SK-N-SH (cell line): Measurements from ENCODE around the gene MSH6. TPM values are rescaled to one million over a fixed set of nuclear protein-coding genes. Genes with fewer than 3 reads are reported as not detected.

ENCODE experiments used
- CTCF ChIA-PET: fragments of 300-600, 350-600 bp; formaldehyde crosslinking; extraction: SDS; loops from one replicate; lab custom pipeline; 2021; lab: Yijun Ruan, JAX
- POLR2A ChIA-PET: fragments of 350-600 bp; sonication (Branson Sonifier 250); formaldehyde crosslinking; extraction: SDS; loops from one replicate; lab custom pipeline; 2020; ENCODE audit warnings: antibody characterized with exemption, inconsistent platforms; lab: Yijun Ruan, JAX
- DNase-seq: peaks from one replicate; pipeline ENCODE4 v3.0.0; 2012
- H2AFZ ChIP-seq: fragments of 200-600 bp; sonication (generic); 2 replicates; pipeline ENCODE4 v1.8.1; 2016; ENCODE audit warnings: antibody characterized with exemption, mild to moderate bottlenecking, low read depth
- H3F3A ChIP-seq: fragments of 200-600 bp; sonication (generic); replicated peaks from 2 replicates; pipeline ENCODE3; 2016; ENCODE audit warnings: antibody characterized with exemption, mild to moderate bottlenecking; ENCODE audit not compliant: insufficient read depth
- H3K27ac ChIP-seq, 2 experiments: fragments of 200-500 bp in 1 of 2; fragments of 200-600 bp in 1 of 2; sonication (Bioruptor generic) in 1 of 2; sonication (generic), shearing (Covaris generic) in 1 of 2; 2 replicates each; pipeline versions ENCODE4 v1.5.1 to v1.6.1; 2014 to 2016; ENCODE audit warnings: low read depth in 2 of 2, inconsistent platforms in 1 of 2, low read length in 1 of 2, mild to moderate bottlenecking in 1 of 2, mixed read lengths in 1 of 2
- H3K27me3 ChIP-seq: fragments of 200-600 bp; sonication (generic), shearing (Covaris generic); 2 replicates; pipeline ENCODE4 v1.6.1; 2016; ENCODE audit warnings: mixed run types; ENCODE audit not compliant: insufficient read depth
- H3K36me3 ChIP-seq, 2 experiments: fragments of 200-500 bp in 1 of 2; fragments of 200-600 bp in 1 of 2; sonication (Bioruptor generic) in 1 of 2; sonication (generic) in 1 of 2; replicated peaks in 1 of 2; 2 replicates each; pipeline versions ENCODE3 to v1.5.1; 2014 to 2016; ENCODE audit warnings: low read length in 1 of 2, mild to moderate bottlenecking in 1 of 2; ENCODE audit not compliant: insufficient read depth in 2 of 2, control insufficient read depth in 1 of 2
- H3K4me1 ChIP-seq, 2 experiments: fragments of 200-500 bp in 1 of 2; fragments of 200-600 bp in 1 of 2; sonication (Bioruptor generic) in 1 of 2; sonication (generic), shearing (Covaris generic) in 1 of 2; 2 replicates each; pipeline versions ENCODE4 v1.5.1 to v1.6.1; 2014 to 2016; ENCODE audit warnings: low read depth in 1 of 2, low read length in 1 of 2, mixed run types in 1 of 2; ENCODE audit not compliant: insufficient read depth in 2 of 2, control insufficient read depth in 1 of 2
- H3K4me2 ChIP-seq: fragments of 200-600 bp; sonication (generic), shearing (Covaris generic); 2 replicates; pipeline ENCODE4 v1.6.1; 2017; ENCODE audit warnings: mixed run types
- H3K4me3 ChIP-seq, 2 experiments: fragments of 200-500 bp in 1 of 2; fragments of 200-600 bp in 1 of 2; sonication (Bioruptor generic) in 1 of 2; sonication (generic), shearing (Covaris generic) in 1 of 2; 2 replicates each; pipeline versions ENCODE4 v1.5.1 to v1.8.1; 2014 to 2016; ENCODE audit warnings: low read depth in 2 of 2, inconsistent platforms in 1 of 2, low read length in 1 of 2, mild to moderate bottlenecking in 1 of 2, mixed read lengths in 1 of 2, moderate library complexity in 1 of 2
- H3K79me2 ChIP-seq: fragments of 200-600 bp; sonication (generic); 2 replicates; pipeline ENCODE4 v1.8.1; 2017; ENCODE audit warnings: mild to moderate bottlenecking; ENCODE audit not compliant: insufficient read depth
- H3K9ac ChIP-seq: fragments of 200-600 bp; sonication (generic); 2 replicates; pipeline ENCODE4 v1.6.1; 2017; ENCODE audit warnings: mixed run types
- H3K9me2 ChIP-seq: fragments of 200-600 bp; sonication (generic); 2 replicates; pipeline ENCODE4 v1.6.1; 2017; ENCODE audit warnings: mixed run types
- H3K9me3 ChIP-seq: fragments of 200-600 bp; sonication (generic); 2 replicates; pipeline ENCODE4 v1.6.1; 2017; ENCODE audit warnings: mixed run types, mild to moderate bottlenecking, moderate library complexity
- H4K20me1 ChIP-seq: fragments of 200-600 bp; sonication (generic); 2 replicates; pipeline ENCODE4 v1.6.1; 2017; ENCODE audit warnings: mild to moderate bottlenecking, mixed run types; ENCODE audit not compliant: insufficient read depth
- ELF1 ChIP-seq: IDR thresholded peaks from 2 replicates; pipeline ENCODE4 v1.4.0; 2012
- FOSL2 ChIP-seq: IDR thresholded peaks from 2 replicates; pipeline ENCODE4 v1.4.0; 2012; ENCODE audit warnings: low read depth, mild to moderate bottlenecking, moderate library complexity, borderline replicate concordance
- MEF2A ChIP-seq: IDR thresholded peaks from 2 replicates; pipeline ENCODE4 v1.4.0; 2012; ENCODE audit warnings: low read depth, borderline replicate concordance
- MXI1 ChIP-seq: IDR thresholded peaks from 2 replicates; pipeline ENCODE4 v1.6.1; 2012; ENCODE audit warnings: mild to moderate bottlenecking, low read depth, low read length, improper control_type of control experiment
- POLR2AphosphoS5 ChIP-seq: IDR thresholded peaks from 2 replicates; pipeline ENCODE4 v1.6.1; 2012; ENCODE audit warnings: low read depth, low read length
- RCOR1 ChIP-seq: fragments of 150-350 bp; IDR thresholded peaks from 2 replicates; pipeline ENCODE4 v1.6.1; 2017; ENCODE audit warnings: antibody characterized with exemption, low read length
- SIN3A ChIP-seq: IDR thresholded peaks from 2 replicates; pipeline ENCODE4 v1.6.1; 2012; ENCODE audit warnings: low read depth, mild to moderate bottlenecking, low read length, moderate library complexity, borderline replicate concordance
- TCF12 ChIP-seq: IDR thresholded peaks from 2 replicates; pipeline ENCODE4 v1.4.0; 2012
- TEAD4 ChIP-seq: IDR thresholded peaks from 2 replicates; pipeline ENCODE4 v1.4.0; 2012; ENCODE audit warnings: mild to moderate bottlenecking, borderline replicate concordance; ENCODE audit not compliant: insufficient read depth
- USF2 ChIP-seq: fragments of 150-350 bp; IDR thresholded peaks from 2 replicates; pipeline ENCODE4 v1.6.1; 2017; ENCODE audit warnings: antibody characterized with exemption, low read length, low read depth, borderline replicate concordance
- YY1 ChIP-seq: IDR thresholded peaks from 2 replicates; pipeline ENCODE4 v1.4.0; 2012; ENCODE audit warnings: low read depth, mild to moderate bottlenecking
- WGBS: methylation state at CpG from one replicate; pipeline ENCODE4 v1.1.6; 2017; ENCODE audit warnings: low lambda C conversion rate; 5-methylcytosine and 5-hydroxymethylcytosine counted together
- polyA plus RNA-seq, 3 experiments: library from polyadenylated mRNA; depleted of rRNA; stranded (reverse); fragments of >200 nt; gene quantifications; 2 replicates each; pipeline ENCODE4 v1.2.3, GENCODE V29; 2012
- TF ChIP-seq, protein P1 (sequence below): IDR thresholded peaks from 2 replicates; pipeline ENCODE4 v1.6.1; 2012; ENCODE audit warnings: mild to moderate bottlenecking, low read depth, low read length, moderate library complexity
- TF ChIP-seq, protein P2 (sequence below): IDR thresholded peaks from 2 replicates; pipeline ENCODE4; 2012
- TF ChIP-seq, protein P3 (sequence below): IDR thresholded peaks from 2 replicates; pipeline ENCODE4 v1.4.0; 2012; ENCODE audit warnings: low read depth
- TF ChIP-seq, protein P4 (sequence below): IDR thresholded peaks from 2 replicates; pipeline ENCODE4 v1.4.0; 2012; ENCODE audit warnings: low read depth, borderline replicate concordance

Gene MSH6
- polyA plus RNA-seq, 1 of the 3 experiments (the other 2 are of a cell fraction), result 16.4 TPM

DNA sequence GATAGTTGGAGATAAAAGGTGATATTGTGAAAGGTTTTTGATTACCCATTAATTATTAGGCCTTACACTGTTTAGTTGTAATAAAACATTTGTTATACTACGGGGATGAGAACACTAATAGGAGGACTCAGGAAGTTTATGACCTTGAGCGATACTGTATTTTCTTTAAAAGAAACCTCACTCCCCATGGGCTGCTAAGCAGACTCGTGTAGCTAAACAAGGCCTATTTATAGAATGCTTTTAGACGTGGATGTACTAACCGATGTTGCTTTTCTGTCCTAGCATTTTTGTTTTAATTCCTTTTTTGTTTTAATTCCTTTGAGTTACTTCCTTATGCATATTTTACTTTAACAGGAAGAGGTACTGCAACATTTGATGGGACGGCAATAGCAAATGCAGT, 22.9 kb downstream of the MSH6 start (continued):
- TF ChIP-seq, protein P1, sequence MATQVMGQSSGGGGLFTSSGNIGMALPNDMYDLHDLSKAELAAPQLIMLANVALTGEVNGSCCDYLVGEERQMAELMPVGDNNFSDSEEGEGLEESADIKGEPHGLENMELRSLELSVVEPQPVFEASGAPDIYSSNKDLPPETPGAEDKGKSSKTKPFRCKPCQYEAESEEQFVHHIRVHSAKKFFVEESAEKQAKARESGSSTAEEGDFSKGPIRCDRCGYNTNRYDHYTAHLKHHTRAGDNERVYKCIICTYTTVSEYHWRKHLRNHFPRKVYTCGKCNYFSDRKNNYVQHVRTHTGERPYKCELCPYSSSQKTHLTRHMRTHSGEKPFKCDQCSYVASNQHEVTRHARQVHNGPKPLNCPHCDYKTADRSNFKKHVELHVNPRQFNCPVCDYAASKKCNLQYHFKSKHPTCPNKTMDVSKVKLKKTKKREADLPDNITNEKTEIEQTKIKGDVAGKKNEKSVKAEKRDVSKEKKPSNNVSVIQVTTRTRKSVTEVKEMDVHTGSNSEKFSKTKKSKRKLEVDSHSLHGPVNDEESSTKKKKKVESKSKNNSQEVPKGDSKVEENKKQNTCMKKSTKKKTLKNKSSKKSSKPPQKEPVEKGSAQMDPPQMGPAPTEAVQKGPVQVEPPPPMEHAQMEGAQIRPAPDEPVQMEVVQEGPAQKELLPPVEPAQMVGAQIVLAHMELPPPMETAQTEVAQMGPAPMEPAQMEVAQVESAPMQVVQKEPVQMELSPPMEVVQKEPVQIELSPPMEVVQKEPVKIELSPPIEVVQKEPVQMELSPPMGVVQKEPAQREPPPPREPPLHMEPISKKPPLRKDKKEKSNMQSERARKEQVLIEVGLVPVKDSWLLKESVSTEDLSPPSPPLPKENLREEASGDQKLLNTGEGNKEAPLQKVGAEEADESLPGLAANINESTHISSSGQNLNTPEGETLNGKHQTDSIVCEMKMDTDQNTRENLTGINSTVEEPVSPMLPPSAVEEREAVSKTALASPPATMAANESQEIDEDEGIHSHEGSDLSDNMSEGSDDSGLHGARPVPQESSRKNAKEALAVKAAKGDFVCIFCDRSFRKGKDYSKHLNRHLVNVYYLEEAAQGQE, result no peak
- TF ChIP-seq, protein P2, sequence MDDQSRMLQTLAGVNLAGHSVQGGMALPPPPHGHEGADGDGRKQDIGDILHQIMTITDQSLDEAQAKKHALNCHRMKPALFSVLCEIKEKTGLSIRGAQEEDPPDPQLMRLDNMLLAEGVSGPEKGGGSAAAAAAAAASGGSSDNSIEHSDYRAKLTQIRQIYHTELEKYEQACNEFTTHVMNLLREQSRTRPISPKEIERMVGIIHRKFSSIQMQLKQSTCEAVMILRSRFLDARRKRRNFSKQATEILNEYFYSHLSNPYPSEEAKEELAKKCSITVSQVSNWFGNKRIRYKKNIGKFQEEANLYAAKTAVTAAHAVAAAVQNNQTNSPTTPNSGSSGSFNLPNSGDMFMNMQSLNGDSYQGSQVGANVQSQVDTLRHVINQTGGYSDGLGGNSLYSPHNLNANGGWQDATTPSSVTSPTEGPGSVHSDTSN, result no peak
- TF ChIP-seq, protein P3, sequence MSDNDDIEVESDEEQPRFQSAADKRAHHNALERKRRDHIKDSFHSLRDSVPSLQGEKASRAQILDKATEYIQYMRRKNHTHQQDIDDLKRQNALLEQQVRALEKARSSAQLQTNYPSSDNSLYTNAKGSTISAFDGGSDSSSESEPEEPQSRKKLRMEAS, result no peak
- TF ChIP-seq, protein P4, sequence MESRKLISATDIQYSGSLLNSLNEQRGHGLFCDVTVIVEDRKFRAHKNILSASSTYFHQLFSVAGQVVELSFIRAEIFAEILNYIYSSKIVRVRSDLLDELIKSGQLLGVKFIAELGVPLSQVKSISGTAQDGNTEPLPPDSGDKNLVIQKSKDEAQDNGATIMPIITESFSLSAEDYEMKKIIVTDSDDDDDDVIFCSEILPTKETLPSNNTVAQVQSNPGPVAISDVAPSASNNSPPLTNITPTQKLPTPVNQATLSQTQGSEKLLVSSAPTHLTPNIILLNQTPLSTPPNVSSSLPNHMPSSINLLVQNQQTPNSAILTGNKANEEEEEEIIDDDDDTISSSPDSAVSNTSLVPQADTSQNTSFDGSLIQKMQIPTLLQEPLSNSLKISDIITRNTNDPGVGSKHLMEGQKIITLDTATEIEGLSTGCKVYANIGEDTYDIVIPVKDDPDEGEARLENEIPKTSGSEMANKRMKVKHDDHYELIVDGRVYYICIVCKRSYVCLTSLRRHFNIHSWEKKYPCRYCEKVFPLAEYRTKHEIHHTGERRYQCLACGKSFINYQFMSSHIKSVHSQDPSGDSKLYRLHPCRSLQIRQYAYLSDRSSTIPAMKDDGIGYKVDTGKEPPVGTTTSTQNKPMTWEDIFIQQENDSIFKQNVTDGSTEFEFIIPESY, result no peak
- TF ChIP-seq SIN3A, result no peak

DNA sequence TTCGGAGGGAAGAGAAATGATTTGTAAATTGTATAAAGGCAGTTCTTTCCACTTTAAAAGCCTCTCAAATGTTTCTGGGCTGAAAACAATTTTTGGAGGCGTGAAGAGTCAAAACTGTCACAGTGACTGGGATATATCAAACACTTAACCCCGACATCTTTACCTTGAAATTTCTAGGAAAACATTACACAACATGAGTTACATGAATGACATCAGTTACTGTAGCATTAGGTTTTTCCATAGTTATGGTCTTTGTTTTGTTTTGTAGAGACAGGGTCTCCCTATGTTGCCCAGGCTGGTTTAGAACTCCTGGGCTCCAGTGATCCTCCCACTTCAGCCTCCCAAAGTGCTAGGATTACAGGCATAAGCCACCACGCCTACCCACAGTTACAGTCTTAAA, 25.7 kb downstream of the MSH6 start:
- Histone ChIP-seq H3K4me3 (no peak overlapping the region), H4K20me1 (peaks cover 6% of the 10 kb centered on the region; the same call in 1 of the 2 replicates), H3K79me2 (peaks cover 22% of the 10 kb centered on the region; the same call in 1 of the 2 replicates), H2AFZ (no peak overlapping the region), H3K9ac (no peak overlapping the region), H3K36me3 (peaks cover 87 to 95% of the 10 kb centered on the region in 2 experiments), H3K27me3 (no peaks in the 10 kb centered on the region), H3K9me3 (peaks cover 2% of the 10 kb centered on the region; the same call in 1 of the 2 replicates), H3K4me1 (peaks cover 0 to 7% of the 10 kb centered on the region in 2 experiments; a peak in 1 of 4 replicates), H3K9me2 (no peaks in the 10 kb centered on the region), H3K27ac (no peak overlapping the region), H3K4me2 (no peak overlapping the region), H3F3A (peaks cover 42% of the 10 kb centered on the region)
- no peak for DNase-seq
- ChIA-PET CTCF (interaction anchor here (1.2 to 1.5 kb wide), 3 partner anchors 9 to 298 kb away, joined by 3 to 4 read pairs (median 3); no protein-coding TSS in a partner anchor), POLR2A (no interaction called here)
- TF ChIP-seq MEF2A (no peak), TCF12 (no peak), FOSL2 (no peak), USF2 (no peak), POLR2AphosphoS5 (no peak), YY1 (no peak), TEAD4 (no peak), RCOR1 (no peak), ELF1 (no peak), MXI1 (no peak)
- TF ChIP-seq, protein P4, result no peak
- WGBS, result 86% methylated on average over 4 of the region's 4 CpGs
